ENCODE measurements around the gene RYR3.

DNA sequence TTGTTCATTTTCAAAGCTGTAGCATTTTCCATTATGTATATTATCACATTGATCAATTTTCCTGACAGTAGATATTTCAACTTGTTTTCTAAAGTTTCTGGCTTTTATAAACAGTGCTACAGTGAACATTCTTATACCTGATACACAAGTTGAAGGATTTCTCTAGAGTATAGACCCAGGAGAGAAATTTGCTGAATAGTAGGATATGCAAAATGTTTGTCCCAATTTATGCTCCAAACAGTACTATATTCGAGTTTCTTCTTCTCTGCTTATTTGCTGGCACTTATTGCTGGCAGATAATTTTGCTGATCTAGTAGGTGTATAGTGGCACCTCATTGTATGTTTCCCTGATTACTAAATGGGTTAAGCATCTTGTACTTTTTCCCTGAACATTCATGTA is 540.3 kb downstream of the RYR3 start:
- TF ChIP-seq POLR2A (IDR thresholded peaks at IDR 0.05): no peak
- no peak for TF ChIP-seq CTCF (IDR thresholded peaks at IDR 0.05)
